HG03135 (cell line): ENCODE data around the gene GP9.

Experiments
- ATAC-seq: cut with Tn5 transposase; IDR thresholded peaks from one replicate; pipeline ENCODE4 v1.9.1; 2021; ENCODE audit warnings: mild to moderate bottlenecking, moderate library complexity; ENCODE audit not compliant: unreplicated experiment

The GP9 gene

GRCh38 chr3:129027544-129027880 lies 33.1 kb upstream of the GP9 start:
- no peak for ATAC-seq

GRCh38 chr3:129028866-129029265 lies 31.7 kb upstream of the GP9 start:
- no peak for ATAC-seq

- ATAC-seq: no peak
Observed at GRCh38 chr3:129030611-129031010, 30.0 kb upstream of the GP9 start.

- no peak for ATAC-seq
Observed at GRCh38 chr3:129031476-129032215, 28.9 kb upstream of the GP9 start.

- no peak for ATAC-seq
Observed at GRCh38 chr3:129032716-129033115, 27.9 kb upstream of the GP9 start.

GRCh38 chr3:129033151-129033550 lies 27.4 kb upstream of the GP9 start:
- no peak for ATAC-seq

- no peak for ATAC-seq
Observed at GRCh38 chr3:129033633-129034321, 26.8 kb upstream of the GP9 start.

- ATAC-seq: no peak
Observed at GRCh38 chr3:129034642-129035041, 25.9 kb upstream of the GP9 start.

GRCh38 chr3:129035360-129036221 lies 25.0 kb upstream of the GP9 start:
- no peak for ATAC-seq

- ATAC-seq: no peak
Observed at GRCh38 chr3:129036222-129037092, 24.1 kb upstream of the GP9 start.

- no peak for ATAC-seq
Observed at GRCh38 chr3:129037093-129037419, 23.5 kb upstream of the GP9 start.

- ATAC-seq: no peak
Observed at GRCh38 chr3:129038121-129038855, 22.3 kb upstream of the GP9 start.

- ATAC-seq: no peak
Observed at GRCh38 chr3:129039271-129040038, 21.1 kb upstream of the GP9 start.

- no peak for ATAC-seq
Observed at GRCh38 chr3:129040039-129040336, 20.6 kb upstream of the GP9 start.

GRCh38 chr3:129040579-129041300 lies 19.8 kb upstream of the GP9 start:
- no peak for ATAC-seq

GRCh38 chr3:129045675-129046036 lies 14.9 kb upstream of the GP9 start:
- no peak for ATAC-seq

- no peak for ATAC-seq
Observed at GRCh38 chr3:129046037-129046731, 14.4 kb upstream of the GP9 start.

- ATAC-seq: no peak
Observed at GRCh38 chr3:129046732-129047552, 13.6 kb upstream of the GP9 start.
